Stomach smooth muscle (tissue), 2 donors: ENCODE results near the gene RAX.

ENCODE experiments used
- H3K27ac ChIP-seq: one replicate; pipeline ENCODE4 v1.7.0; 2013; ENCODE audit warnings: mild to moderate bottlenecking, low read length, inconsistent platforms
- H3K27me3 ChIP-seq, 2 donors: one replicate each; pipeline ENCODE4 v1.7.0; 2013; ENCODE audit warnings: low read length in 2 of 2; ENCODE audit not compliant: insufficient read depth in 2 of 2, control insufficient read depth in 1 of 2
- H3K36me3 ChIP-seq, 2 donors: one replicate each; pipeline ENCODE4 v1.7.0; 2013; ENCODE audit warnings: low read length in 2 of 2; ENCODE audit not compliant: control insufficient read depth in 2 of 2, insufficient read depth in 2 of 2
- H3K4me1 ChIP-seq: one replicate; pipeline ENCODE4 v1.7.0; 2013; ENCODE audit warnings: low read length; ENCODE audit not compliant: control insufficient read depth, insufficient read depth
- H3K4me3 ChIP-seq, 2 donors: one replicate each; pipeline ENCODE4 v1.7.0; 2013; ENCODE audit warnings: low read length in 2 of 2
- H3K9ac ChIP-seq, 2 donors: one replicate each; pipeline ENCODE4 v1.7.0; 2013; ENCODE audit warnings: low read length in 2 of 2, mild to moderate bottlenecking in 1 of 2
- H3K9me3 ChIP-seq, 2 donors: one replicate each; pipeline ENCODE4 v1.7.0; 2013; ENCODE audit warnings: low read length in 2 of 2; ENCODE audit not compliant: control insufficient read depth in 2 of 2
- donor health status: healthy.
- donor health status: Pancreatic carcinoma.

RAX gene

DNA sequence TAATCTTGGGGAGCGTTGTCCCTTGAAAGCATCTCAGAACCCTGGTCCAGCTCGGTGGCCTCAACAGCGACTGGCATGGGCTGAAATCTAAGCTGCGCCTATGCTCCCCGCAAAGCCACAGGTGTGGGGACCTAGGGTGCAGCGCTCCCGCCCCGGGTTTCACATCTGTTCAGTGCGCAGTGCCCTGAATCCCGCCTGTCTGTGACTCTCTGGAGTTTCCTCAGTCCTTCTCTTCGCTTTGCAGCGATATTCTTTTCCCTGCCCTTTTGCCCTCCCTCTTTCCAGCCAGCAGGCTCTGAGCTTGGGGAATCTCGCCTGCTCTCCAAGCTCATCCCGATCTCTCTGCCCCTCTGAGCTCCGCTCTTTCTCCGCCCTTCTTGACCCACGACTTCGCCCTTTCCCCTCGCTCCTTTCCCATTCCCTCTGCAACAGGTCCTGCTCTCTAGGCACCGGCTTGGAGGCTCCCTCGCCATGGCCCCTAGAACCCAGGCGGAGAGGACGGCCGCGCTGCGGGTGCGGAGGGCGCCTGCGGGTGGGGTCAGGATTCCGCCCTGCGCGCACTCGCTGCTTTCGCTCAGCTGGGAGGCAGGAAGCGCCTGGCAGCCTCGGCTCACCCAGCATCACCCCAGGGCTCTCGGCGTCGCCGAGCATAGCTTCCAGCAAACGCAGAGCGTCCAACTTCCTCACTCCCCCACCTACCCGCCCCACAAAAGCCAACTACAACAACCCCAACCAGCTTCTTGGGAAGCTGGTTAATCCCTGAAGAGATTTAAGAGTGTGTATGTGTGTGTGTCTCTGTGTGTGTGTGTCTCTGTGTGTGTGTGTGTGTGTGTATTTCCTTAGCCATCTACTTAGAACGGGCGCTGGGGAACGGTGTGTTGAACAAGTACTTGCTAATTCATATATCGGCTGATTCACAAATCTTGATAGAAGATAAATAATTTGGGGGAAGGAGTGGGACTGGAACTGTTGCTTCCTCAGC is 52.2 kb downstream of the RAX start:
- Histone ChIP-seq H3K36me3 (no peaks in the 10 kb centered on the region), H3K4me1 (peaks cover 7% of the 10 kb centered on the region), H3K9ac (no peak overlapping the region), H3K27me3 (peaks cover 31 to 42% of the 10 kb centered on the region in 2 donors), H3K27ac (no peak overlapping the region), H3K4me3 (no peak overlapping the region), H3K9me3 (no peaks in the 10 kb centered on the region)

DNA sequence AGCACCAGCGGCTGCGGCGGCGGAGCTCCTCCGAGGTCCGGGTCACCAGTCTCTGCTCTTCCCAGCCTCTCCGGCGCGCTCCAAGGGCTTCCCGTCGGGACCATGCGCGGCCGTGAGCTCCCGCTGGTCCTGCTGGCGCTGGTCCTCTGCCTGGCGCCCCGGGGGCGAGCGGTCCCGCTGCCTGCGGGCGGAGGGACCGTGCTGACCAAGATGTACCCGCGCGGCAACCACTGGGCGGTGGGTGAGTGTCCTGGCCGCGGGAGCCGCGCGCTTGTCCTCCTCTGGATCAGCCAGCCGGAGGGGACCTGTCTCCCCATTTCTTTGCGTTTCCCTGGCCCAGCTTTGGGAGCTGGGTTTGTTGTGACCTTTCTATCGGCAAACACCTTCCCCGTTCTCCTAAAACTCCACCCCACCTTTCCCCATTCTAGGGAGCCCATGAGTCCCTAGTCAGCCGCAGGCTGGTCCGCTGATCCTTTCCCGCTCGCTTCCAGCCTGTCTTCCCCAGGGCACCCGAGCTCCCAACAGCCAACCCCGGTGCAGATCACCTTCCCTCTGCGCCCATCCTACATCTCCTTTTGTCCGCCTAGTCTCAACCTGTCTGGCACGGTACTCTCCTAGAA is 53.0 kb downstream of the RAX start:
- no peak overlapping the region for H3K4me3 ChIP-seq
- H3K9me3 ChIP-seq, result no peaks in the 10 kb centered on the region

DNA sequence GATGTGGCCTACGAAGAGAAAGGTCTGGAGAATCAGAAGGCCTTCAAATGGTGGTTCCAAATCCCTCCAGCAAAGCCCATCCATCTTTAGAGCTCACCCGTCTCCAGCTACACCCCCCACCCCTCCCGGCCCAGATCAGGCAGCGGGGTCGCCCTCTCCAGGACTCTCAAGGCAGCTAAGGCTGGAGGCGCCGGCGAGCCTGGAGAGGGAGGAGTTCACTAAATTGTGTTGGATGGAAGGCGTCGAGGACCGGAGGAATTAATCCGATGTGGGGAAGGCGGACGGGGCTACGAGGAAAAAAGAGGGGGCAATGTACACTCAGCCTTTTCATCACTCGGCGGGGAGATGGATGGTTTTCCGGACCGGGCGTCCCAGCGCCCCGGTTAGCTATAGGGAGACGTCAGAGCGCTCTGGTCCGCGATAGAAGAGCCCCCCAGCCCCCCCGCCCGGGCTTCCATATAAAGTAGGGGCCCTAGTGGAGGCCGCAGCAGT is 53.5 kb downstream of the RAX start, which contains the start of gene GRP:
Gene GRP (plus strand): TSS at position 487 of the 492 bp plus-strand sequence. CDS start 108 bp downstream, outside the sequence.
- Histone ChIP-seq H3K9ac (no peak within 1 kb of the TSS), H3K27ac (no peak within 1 kb of the TSS), H3K27me3 (peaks cover 31 to 42% of the 10 kb centered on the region in 2 donors), H3K4me3 (no peak within 1 kb of the TSS), H3K9me3 (no peaks in the 10 kb centered on the region), H3K4me1 (peaks cover 7% of the 10 kb centered on the region), H3K36me3 (no peaks in the 10 kb centered on the region)

More for the DNA sequence above, 53.0 kb downstream of the RAX start:
- Histone ChIP-seq H3K4me1 (peaks cover 7% of the 10 kb centered on the region), H3K36me3 (no peaks in the 10 kb centered on the region), H3K27ac (no peak overlapping the region), H3K27me3 (peaks cover 31 to 42% of the 10 kb centered on the region in 2 donors), H3K9ac (no peak overlapping the region)

DNA sequence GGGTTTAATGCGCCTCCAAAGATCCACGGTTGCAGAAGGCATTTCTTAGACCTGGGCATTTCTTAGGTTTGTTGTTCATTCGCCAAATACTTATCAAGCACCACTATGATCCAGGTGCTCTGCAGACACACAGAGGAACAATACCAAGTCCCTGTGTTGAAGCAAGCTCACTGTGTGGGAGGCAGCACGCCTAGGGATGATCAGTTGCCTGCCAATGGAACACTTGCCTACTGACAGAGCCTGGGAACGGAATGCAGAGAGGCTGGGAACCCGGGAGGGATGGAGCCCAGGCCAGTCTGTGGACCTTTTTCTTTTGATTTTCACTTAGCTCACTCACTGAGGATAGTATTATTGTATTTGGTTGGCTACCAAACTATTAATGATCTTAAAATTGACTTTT is 55.2 kb downstream of the RAX start:
- peaks cover 31 to 41% of the 10 kb centered on the region in 2 donors for H3K27me3 ChIP-seq
- peaks cover 7% of the 10 kb centered on the region for H3K4me1 ChIP-seq
- no peak overlapping the region for H3K4me3 ChIP-seq

More for the DNA sequence above, 55.2 kb downstream of the RAX start:
- Histone ChIP-seq H3K36me3 (no peaks in the 10 kb centered on the region), H3K9me3 (no peaks in the 10 kb centered on the region), H3K27ac (no peak overlapping the region), H3K9ac (no peak overlapping the region)
